Measurements from ENCODE around the gene C5orf24.
"Not testable (repeated sequence)": the region's sequence is repeated elsewhere in the genome, so short reads cannot be mapped to it uniquely, and the experiment has no call there.

Gene C5orf24
- total RNA-seq, result 22.0 to 29.4 reads per million in 2 donors

DNA sequence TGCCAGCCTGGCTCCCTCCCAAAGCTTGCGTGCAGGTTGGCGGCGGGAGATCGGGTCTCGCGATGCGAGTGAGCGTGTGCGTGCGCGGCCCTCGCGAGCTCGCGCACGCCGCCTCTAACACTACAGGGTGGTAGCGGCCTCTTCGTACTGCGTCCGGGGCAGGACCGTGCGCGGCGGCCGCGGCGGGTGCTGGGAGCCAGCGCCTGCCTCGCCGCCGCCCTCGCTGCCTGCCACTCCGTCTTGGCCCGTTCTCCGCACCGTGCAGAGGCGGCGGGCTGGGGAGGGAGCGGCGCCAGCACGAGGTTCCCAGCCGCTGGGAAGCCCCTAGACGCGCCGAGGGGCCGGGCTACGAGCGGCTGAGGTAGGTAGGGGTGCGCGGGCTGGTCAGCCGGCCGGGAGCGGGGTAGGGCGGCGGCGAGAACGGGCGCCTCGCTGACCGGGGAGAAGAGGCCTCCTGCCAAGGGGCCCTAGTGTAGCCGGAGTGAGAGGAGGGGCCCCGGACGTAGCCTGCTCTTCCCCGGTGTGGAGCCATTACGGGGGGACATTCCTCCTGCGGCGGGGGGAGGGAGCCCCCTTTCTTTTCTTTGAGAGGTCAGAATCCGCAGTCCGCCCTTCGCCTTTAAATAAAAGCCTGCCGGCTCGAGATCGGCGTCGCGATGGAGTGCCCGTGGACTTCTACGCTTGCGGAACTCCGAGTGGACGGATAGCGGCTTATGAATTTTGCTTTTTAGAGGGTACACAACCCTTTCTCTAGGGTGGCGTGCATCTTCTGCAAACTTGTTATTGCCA is at the start of gene C5orf24:
TSS of gene C5orf24 (plus strand) at position 117 of the 789 bp plus-strand sequence. CDS start 8,933 bp downstream, outside the sequence.
- DNase-seq, result peak; percentile 86

DNA sequence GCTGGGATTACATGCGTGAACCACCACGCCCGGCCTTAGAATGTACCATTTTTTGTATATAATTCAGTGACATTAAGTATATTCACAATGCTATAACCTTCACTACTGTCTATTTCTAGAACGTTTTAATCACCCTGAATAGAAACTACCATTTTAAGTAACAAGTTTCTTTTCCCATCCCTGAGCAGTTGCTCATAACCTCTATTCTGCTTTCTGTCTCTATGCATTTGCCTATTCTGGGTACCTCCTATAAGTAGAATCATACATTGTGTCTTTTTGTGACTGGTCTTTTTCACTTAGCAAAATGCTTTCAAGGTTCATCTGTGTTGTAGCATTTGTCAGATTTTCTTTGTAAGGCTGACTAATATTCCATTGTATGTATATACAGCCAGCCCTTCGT is 47.3 kb upstream of the C5orf24 start:
- no peak for DNase-seq

DNA sequence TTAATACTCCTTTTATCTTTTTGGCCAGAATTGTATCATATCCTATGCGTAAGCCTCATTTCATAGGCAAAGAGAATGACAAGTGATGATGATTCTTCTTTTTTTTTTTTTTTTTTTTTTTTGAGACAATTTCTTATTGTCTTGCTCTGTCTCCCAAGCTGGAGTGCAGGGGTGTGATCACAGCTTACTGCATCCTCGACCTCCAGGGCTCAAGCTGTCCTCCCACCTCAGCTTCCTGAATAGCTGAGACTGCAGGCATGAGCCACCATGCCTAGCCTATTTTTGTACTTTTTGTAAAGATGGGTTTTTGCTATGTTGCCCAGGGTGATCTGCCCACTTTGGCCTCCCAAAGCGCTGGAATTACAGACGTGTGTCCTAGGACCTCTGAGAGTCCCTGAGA is 41.9 kb upstream of the C5orf24 start:
- no peak for DNase-seq

DNA sequence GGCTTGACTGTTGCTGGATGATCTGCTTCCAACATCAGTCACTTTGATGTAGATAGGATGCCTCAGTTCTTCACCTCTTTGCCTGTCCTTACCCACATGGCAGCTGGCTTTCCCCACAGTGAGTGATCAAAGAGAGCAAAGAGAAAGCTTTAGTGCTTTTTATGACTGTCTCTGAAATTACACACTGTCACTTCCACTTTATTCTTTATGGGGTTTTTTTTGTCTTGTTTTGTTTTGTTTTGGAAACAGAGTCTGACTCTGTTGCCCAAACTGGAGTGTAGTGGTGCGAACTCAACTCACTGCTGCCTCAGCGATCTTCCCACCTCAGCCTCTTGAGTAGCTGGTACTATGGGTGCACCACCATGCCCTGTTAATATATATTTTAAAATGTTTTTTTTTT is 32.4 kb upstream of the C5orf24 start:
- DNase-seq, result no peak

DNA sequence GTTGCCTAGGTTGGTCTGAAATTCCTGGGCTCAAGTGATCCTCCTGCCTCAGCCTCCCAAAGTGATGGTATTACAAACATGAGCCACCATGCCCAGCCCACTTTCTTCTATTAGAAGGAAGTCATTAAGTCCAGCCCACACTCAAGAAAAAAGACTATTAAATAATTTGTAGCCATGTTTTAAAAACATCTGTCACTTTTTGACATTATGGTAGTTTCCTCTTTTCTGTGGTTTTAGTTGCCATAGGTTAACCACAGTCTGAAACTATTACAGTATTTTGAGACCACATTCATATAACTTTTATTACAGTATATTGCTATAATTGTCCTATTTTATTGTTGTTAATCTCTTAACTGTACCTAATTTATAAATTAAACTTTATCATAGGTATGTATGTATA is 31.9 kb upstream of the C5orf24 start:
- DNase-seq, result no peak

DNA sequence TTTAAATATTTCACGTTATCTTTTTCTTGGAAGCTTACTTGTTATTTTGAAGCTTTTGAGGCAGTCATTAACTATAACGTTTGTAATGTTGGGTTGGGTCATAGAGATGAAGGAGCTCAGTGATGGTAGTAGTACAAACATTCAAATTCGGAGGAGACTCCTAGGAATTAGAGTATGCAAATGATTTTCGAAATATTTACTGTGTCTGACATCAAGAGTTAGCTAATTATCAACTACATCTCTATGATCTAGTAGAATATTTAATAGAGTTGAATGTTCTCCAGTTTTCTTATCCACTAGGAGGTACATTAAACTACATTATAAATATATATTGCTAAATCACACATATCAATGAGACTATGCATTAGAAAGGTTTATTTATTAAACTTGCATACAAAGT is 28.8 kb upstream of the C5orf24 start:
- no peak for DNase-seq

DNA sequence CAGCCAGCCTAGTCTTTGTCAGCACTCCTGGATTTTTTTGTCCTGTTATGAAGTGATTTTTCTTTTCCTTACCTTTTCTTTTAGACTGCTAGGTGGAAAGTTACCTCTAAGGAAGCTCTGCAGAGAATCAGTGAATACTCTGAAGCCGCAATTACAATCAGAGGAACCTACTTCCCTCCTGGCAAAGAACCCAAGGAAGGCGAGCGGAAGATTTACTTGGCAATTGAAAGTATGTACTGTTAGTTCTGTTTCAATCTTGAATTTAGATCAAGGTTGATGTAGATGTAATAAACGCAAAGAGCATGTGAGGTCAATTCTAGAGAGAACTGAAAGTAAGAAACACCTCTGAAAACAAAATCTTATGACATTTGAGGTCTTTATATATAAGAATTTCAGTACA is 27.0 kb upstream of the C5orf24 start:
- no peak for DNase-seq

DNA sequence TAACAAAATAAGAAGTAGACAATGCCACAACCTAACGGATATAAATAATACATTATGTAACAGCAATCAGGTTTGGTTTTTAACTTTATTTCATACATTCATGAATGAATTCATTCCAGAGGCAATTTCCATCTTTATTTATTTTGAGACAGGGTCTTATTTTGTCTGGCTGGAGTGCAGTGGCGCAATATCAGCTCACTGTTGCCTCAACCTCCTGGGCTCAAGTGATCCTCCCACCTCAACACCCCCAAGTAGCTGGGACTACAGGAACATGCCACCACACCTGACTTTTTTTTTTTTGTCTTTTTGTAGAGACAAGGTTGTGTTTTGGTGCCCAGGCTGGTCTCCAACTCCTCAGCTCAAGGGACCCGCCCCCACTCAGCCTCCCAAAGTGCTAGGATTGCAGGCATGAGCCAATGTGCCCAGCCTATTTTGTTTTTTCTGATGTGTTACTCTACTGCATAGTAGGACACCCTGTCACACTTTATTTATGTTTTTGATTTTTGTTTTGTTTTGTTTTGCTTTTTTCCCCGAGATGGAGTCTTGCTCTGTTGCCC is 26.3 kb upstream of the C5orf24 start:
- DNase-seq, result no peak

DNA sequence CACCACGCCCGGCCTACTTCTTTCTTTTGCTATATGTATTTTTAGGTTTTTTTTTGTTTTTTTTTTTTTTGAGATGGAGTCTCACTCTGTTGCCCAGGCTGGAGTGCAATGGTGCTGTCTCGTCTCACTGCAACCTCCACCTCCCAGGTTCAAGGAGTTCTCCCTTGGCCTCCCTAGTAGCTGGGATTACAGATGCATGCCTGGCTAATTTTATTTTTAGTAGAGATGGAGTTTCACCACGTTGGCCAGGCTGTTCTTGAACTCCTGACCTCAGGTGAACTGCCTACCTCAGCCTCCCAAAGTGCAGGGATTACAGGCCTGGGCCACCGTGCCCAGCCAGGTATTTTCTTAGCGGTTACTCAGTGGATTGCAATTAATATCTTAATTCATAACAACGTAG is 23.9 kb upstream of the C5orf24 start:
- no peak for DNase-seq

DNA sequence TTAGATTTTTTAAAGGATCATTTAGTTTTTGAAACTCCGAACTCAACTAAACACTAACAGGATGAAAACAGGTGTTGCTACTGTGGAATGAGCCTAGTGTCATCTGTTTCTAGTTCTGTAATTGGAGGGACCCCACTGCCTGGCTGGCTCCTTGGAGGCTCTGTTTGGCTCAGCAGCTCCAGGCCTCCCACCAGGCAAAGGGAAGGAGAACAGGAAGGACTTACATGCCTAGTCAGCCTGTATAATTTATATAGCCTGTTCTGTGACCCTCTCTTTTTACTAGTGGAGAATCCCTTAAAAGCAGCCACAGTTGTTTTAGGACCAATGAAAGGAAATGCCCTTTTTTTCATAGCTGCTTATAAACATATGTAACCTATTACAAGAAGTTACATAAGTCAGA is 21.1 kb upstream of the C5orf24 start:
- DNase-seq, result no peak

DNA sequence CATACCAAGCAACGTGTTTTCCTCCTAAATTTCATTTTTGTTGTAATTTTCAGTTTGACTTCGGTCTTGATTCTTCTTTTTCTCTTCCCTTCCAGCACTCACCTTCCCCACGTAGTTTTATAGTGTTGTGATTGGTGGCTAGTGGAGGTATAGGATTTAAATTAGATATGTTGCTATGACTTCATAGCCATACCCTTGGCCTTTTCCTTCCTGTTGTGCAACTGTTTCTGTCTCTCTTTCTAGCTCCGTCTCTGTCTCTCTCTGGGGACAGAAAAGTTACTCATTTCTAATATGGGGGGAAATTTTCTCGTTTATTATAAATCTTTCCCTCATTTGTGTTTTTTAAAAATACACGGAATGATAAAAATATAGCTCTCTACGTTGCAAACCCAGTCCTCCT is 20.6 kb upstream of the C5orf24 start:
- no peak for DNase-seq

DNA sequence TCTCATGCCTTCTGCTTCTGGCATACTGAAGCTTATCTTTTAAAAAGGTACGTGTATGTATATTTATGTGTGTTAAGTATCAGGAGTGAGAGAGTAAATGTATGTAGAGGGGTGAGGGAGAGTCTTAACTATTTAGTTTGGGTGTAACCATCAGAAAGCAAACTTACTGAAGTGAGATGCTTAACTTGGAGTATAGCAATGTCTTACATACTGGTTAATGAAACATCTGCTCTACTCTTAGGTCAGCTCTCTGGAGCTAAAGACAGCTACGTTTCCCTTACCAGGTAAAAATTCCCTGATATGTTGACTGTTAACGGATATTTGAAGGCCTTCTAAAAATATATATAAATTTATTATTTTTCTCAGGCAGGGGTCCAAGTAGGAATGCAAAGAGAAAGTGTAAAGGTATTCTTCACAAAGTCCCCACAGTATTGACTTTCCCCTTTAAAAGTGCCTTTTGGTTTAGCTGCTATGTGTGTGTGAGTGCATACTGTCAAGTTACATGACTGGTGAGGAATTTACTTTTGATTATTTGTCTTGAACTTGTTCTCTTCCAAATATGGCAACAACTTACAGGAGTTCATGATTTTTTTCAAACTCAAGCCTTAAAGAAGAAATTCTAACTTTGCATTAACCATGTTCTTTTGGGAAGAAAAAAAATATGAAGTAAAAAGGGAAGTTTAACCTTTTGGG is 12.3 kb upstream of the C5orf24 start:
- no peak for DNase-seq

DNA sequence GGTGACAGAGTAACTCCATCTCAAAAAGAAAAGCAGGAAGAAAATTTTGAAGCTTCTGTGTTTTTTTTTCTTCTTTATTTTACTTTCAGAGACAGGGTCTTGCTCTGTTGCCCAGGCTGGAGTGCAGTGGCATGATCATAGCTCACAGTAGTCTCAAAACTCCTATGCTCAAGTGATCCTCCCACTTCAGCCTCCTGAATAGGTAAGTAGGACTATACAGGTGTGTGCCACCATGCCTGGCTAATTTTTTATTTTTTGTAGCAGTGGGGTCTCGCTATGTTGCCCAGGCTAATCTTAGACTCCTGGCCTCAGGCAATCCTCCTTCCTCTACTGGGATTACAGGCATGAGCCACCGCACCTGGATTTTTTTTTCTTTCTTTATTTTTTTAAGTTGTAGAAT is 10.1 kb upstream of the C5orf24 start:
- DNase-seq, result no peak

DNA sequence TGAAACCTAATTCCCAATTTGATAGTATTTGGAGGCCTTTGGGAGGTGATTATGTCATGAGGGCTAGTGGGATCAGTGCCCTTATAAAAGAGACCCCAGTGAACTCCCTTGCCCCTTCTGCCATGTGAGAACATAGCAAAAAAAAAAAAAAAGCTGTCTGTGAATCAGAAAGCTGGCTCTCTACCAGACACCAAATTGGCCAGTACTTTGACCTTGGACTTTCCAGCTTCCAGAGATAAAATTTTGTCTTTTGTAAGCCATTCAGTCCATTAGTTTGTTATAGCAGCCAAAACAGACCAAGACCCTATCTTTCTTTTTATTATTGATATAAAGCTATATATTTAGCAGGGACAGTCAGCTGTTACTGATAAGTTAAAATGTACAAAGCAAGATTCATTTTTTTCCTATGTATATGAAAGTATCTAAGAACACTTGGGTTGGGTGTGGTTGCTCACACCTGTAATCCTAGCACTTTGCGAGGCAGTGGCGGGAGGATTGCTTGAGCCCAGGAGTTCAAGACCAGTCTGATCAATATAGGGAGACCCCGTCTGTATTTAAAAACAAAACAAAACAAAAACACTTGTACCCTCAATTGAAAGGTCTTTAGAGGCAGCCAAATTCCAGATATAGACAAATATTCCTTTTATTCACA is 8.1 kb upstream of the C5orf24 start:
- DNase-seq, result no peak

DNA sequence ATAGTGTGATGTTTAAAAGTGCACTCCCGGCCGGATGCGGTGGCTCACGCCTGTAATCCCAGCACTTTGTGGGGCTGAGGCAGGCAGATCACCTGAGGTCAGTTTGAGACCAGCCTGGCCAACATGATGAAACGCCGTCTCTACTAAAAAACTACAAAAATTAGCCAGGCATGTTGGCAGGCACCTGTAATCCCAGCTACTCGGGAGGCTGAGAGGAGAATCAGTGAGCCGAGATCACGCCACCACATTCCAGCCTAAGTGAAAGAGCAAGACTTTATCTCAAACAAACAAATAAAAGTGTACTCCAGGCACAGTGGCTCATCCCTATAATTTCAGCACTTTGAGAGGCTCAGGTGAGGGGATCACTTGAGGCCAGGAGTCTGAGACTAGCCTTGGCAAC is 7.4 kb upstream of the C5orf24 start:
- not testable (repeated sequence) for DNase-seq

DNA sequence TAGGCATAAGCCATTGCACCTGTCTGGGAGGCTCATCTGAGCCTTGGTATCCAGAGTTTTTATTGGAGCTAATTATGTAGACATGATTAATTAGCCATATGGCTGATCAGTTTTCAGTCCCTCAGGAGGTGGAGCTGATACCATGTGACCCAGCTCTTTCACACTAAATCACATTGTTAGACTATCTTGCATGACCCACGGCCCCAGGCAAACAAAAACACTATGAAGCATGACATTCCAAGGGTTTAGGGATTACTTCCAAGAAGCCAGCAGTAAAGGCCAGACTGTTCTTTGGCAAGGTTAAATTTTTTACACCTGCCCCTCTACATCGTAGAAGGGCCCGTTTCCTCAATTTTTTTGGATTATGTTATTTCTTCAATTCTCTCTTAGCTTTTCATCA is 5.0 kb upstream of the C5orf24 start:
- no peak for DNase-seq

DNA sequence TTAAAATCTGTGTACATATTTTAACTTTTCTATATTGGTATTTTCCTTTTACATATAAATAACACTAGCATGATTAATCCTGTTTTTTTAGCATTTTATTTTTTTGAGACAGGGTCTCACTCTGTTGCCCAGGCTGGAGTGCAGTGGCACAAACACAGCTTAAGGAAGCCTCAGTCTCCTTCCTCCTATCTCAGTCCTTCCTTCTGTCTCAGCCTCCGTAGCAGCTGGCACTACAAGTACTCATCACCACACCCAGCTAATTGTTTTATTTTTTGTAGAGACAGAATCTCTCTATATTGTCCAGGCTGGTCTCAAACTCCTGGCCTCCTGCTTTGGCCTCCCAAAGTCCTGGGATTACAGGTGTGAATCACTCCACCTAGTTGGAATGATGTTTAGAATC is 1.5 kb upstream of the C5orf24 start:
- no peak for DNase-seq

DNA sequence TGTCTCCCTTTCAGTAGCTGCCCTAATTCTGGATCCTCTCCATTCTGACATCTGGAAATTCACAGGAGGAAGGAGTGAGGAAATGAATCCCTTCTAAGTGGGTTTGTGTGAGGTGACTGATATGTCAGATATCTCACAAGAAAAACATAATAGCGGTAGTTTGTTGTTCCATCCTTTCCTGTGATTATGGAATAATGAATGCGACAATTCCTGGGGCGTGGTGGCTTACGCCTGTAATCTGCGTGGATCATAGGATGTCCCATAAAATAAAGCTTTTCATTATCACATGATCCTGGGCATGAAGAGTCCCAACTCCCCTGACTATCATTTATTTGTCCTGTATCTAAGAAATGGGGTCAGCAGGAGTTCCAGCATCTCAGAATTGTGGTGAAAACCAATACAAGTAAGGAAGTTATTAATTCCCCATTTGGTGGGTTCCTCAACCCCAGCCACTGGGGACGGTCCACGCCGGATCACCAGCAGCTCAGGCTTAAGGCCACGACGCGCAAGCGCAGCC is 375 bp upstream of the C5orf24 start:
- DNase-seq, result no peak

DNA sequence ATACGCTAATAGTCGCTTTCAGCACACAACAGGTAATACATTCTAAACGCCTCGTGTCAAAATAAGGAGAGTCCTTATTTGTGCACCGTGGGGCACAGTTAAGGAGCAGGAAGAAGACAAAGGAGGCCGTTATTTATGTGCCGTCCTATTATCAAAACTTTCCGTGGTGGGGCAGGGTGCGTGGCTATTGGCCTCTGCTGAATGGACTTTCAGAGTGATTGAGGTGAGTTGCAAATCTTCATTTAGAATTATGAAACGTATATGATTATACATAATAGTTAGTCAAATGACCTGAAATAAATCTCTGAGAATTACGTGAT is 833 bp downstream of the C5orf24 start:
- DNase-seq, result no peak

DNA sequence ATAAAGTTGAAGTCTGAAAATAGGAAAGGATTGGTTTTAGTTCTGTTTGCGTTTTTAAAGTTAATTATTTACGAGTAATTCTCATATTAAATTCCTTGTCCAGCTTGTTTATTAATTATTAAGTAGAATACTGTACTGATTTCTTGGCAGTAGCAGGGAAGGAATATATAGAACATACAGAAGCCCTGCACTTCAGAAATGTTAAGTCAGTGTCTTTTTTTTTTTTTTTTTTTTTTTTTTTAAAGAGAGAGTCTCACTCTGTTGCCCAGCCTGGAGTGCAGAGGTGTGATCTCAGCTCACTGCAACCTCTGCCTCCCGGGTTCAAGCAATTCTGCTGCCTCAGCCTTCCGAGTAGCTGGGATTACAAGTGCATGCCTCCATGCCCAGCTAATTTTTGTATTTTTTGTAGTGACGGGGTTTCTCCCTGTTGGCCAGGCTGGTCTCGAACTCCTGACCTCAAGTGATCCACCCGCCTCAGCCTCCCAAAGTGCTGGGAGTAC is 3.7 kb downstream of the C5orf24 start:
- DNase-seq, result not testable (repeated sequence)

DNA sequence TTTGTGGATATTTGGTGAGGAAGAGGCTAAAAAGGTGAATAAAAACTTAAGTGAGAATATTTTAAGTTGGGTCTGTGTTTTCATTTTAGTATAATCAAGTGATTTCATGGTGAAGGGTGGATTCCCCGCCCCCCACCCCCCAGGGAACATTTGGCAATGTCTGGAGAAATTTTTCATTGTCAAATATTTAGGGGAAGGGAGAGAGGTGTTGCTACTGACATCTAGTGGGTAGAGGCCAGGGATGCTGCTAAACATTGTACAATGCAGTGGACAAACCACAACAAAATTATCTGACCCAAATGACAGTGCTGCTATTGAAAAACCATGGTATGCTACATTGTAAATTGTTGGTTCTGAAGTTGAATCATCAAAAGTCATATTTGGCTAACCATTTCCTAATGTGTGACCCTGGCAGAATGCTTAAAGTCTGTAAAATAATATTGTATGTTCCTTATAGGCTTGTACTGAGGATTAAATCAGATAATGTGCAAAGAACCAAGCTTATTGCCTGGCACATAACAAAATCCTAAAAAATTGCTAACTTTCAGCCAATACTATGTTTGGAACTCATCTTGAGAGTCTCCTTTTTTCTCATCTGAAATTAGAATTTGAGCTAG is 5.6 kb downstream of the C5orf24 start:
- no peak for DNase-seq

DNA sequence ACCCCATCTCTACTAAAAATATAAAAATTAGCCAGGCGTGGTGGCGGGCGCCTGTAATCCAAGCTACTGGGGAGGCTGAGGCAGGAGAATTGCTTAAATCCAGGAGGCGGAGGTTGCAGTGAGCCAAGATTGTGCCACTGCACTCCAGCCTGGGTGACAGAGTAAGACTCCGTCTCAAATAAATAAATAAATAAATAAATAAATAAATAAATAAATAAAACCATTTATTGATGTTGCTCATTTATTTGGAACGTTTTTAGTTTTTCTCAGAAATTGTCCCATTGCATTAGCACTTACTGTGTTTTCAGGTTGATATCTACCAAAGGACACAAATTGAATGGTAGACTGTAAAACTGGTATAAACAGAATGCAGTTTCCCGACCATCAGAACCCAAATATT is 10.7 kb downstream of the C5orf24 start:
- not testable (repeated sequence) for DNase-seq

DNA sequence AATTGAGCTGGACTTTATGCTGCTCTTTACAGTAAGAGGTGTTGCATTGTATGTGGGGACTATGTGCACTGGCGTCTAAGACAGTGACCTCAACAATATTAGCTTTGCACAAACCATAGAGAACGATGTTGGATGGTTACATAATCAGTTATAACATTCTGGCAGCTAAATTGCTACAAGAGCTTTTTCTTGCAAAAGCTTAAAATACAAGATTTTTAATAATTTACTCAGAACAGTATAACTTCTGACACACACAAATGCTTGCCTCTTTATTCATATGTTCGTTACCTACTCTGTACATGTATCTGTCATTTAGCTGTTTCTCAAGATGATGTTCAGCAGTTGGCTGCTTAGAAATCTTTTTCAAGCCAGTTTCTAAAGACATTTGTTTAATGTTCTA is 11.6 kb downstream of the C5orf24 start:
- no peak for DNase-seq
